ENCODE data around the gene KIAA1958.

GRCh38 chr9:112505086-112505485 lies 18.5 kb downstream of the KIAA1958 start:
- TF ChIP-seq, protein P1, sequence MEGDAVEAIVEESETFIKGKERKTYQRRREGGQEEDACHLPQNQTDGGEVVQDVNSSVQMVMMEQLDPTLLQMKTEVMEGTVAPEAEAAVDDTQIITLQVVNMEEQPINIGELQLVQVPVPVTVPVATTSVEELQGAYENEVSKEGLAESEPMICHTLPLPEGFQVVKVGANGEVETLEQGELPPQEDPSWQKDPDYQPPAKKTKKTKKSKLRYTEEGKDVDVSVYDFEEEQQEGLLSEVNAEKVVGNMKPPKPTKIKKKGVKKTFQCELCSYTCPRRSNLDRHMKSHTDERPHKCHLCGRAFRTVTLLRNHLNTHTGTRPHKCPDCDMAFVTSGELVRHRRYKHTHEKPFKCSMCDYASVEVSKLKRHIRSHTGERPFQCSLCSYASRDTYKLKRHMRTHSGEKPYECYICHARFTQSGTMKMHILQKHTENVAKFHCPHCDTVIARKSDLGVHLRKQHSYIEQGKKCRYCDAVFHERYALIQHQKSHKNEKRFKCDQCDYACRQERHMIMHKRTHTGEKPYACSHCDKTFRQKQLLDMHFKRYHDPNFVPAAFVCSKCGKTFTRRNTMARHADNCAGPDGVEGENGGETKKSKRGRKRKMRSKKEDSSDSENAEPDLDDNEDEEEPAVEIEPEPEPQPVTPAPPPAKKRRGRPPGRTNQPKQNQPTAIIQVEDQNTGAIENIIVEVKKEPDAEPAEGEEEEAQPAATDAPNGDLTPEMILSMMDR (IDR thresholded peaks at IDR 0.05): no peak
- TF ChIP-seq EP300 (IDR thresholded peaks at IDR 0.05): no peak
- TF ChIP-seq POLR2A (IDR thresholded peaks at IDR 0.05; ENCODE audit: low read length): no peak
